SK-N-SH (cell line): ENCODE data around the gene BCAS3. TPM values are rescaled to one million over a fixed set of nuclear protein-coding genes. Genes with fewer than 3 reads are reported as not detected.

ENCODE experiments used
- CTCF ChIA-PET: fragments of 300-600, 350-600 bp; formaldehyde crosslinking; extraction: SDS; loops from one replicate; lab custom pipeline; 2021; lab: Yijun Ruan, JAX
- POLR2A ChIA-PET: fragments of 350-600 bp; sonication (Branson Sonifier 250); formaldehyde crosslinking; extraction: SDS; loops from one replicate; lab custom pipeline; 2020; ENCODE audit warnings: antibody characterized with exemption, inconsistent platforms; lab: Yijun Ruan, JAX
- DNase-seq: peaks from one replicate; pipeline ENCODE4 v3.0.0; 2012
- H2AFZ ChIP-seq: fragments of 200-600 bp; sonication (generic); 2 replicates; pipeline ENCODE4 v1.8.1; 2016; ENCODE audit warnings: antibody characterized with exemption, mild to moderate bottlenecking, low read depth
- H3F3A ChIP-seq: fragments of 200-600 bp; sonication (generic); replicated peaks from 2 replicates; pipeline ENCODE3; 2016; ENCODE audit warnings: antibody characterized with exemption, mild to moderate bottlenecking; ENCODE audit not compliant: insufficient read depth
- H3K27ac ChIP-seq, 2 experiments: fragments of 200-500 bp in 1 of 2; fragments of 200-600 bp in 1 of 2; sonication (Bioruptor generic) in 1 of 2; sonication (generic), shearing (Covaris generic) in 1 of 2; 2 replicates each; pipeline versions ENCODE4 v1.5.1 to v1.6.1; 2014 to 2016; ENCODE audit warnings: low read depth in 2 of 2, inconsistent platforms in 1 of 2, low read length in 1 of 2, mild to moderate bottlenecking in 1 of 2, mixed read lengths in 1 of 2
- H3K27me3 ChIP-seq: fragments of 200-600 bp; sonication (generic), shearing (Covaris generic); 2 replicates; pipeline ENCODE4 v1.6.1; 2016; ENCODE audit warnings: mixed run types; ENCODE audit not compliant: insufficient read depth
- H3K36me3 ChIP-seq, 2 experiments: fragments of 200-500 bp in 1 of 2; fragments of 200-600 bp in 1 of 2; sonication (Bioruptor generic) in 1 of 2; sonication (generic) in 1 of 2; replicated peaks in 1 of 2; 2 replicates each; pipeline versions ENCODE3 to v1.5.1; 2014 to 2016; ENCODE audit warnings: low read length in 1 of 2, mild to moderate bottlenecking in 1 of 2; ENCODE audit not compliant: insufficient read depth in 2 of 2, control insufficient read depth in 1 of 2
- H3K4me1 ChIP-seq, 2 experiments: fragments of 200-500 bp in 1 of 2; fragments of 200-600 bp in 1 of 2; sonication (Bioruptor generic) in 1 of 2; sonication (generic), shearing (Covaris generic) in 1 of 2; 2 replicates each; pipeline versions ENCODE4 v1.5.1 to v1.6.1; 2014 to 2016; ENCODE audit warnings: low read depth in 1 of 2, low read length in 1 of 2, mixed run types in 1 of 2; ENCODE audit not compliant: insufficient read depth in 2 of 2, control insufficient read depth in 1 of 2
- H3K4me2 ChIP-seq: fragments of 200-600 bp; sonication (generic), shearing (Covaris generic); 2 replicates; pipeline ENCODE4 v1.6.1; 2017; ENCODE audit warnings: mixed run types
- H3K4me3 ChIP-seq, 2 experiments: fragments of 200-500 bp in 1 of 2; fragments of 200-600 bp in 1 of 2; sonication (Bioruptor generic) in 1 of 2; sonication (generic), shearing (Covaris generic) in 1 of 2; 2 replicates each; pipeline versions ENCODE4 v1.5.1 to v1.8.1; 2014 to 2016; ENCODE audit warnings: low read depth in 2 of 2, inconsistent platforms in 1 of 2, low read length in 1 of 2, mild to moderate bottlenecking in 1 of 2, mixed read lengths in 1 of 2, moderate library complexity in 1 of 2
- H3K79me2 ChIP-seq: fragments of 200-600 bp; sonication (generic); 2 replicates; pipeline ENCODE4 v1.8.1; 2017; ENCODE audit warnings: mild to moderate bottlenecking; ENCODE audit not compliant: insufficient read depth
- H3K9ac ChIP-seq: fragments of 200-600 bp; sonication (generic); 2 replicates; pipeline ENCODE4 v1.6.1; 2017; ENCODE audit warnings: mixed run types
- H3K9me2 ChIP-seq: fragments of 200-600 bp; sonication (generic); 2 replicates; pipeline ENCODE4 v1.6.1; 2017; ENCODE audit warnings: mixed run types
- H3K9me3 ChIP-seq: fragments of 200-600 bp; sonication (generic); 2 replicates; pipeline ENCODE4 v1.6.1; 2017; ENCODE audit warnings: mixed run types, mild to moderate bottlenecking, moderate library complexity
- H4K20me1 ChIP-seq: fragments of 200-600 bp; sonication (generic); 2 replicates; pipeline ENCODE4 v1.6.1; 2017; ENCODE audit warnings: mild to moderate bottlenecking, mixed run types; ENCODE audit not compliant: insufficient read depth
- CTCF ChIP-seq: fragments of 200-600 bp; sonication (generic); IDR thresholded peaks from 2 replicates; pipeline ENCODE4 v1.6.1; 2017; ENCODE audit warnings: antibody characterized with exemption, mild to moderate bottlenecking, moderate library complexity
- EZH2phosphoT487 ChIP-seq: fragments of 200-600 bp; sonication (generic); IDR thresholded peaks from 2 replicates; pipeline ENCODE4 v1.6.1; 2017; ENCODE audit warnings: low read depth, mixed run types, mild to moderate bottlenecking, antibody characterized with exemption, moderate library complexity, borderline replicate concordance
- GABPA ChIP-seq: IDR thresholded peaks from 2 replicates; pipeline ENCODE4 v1.4.0; 2012; ENCODE audit warnings: low read depth, mild to moderate bottlenecking
- GATA2 ChIP-seq: sonication (generic); formaldehyde crosslinking; IDR thresholded peaks from 2 replicates; pipeline ENCODE4 v1.5.0; 2020; ENCODE audit warnings: mild to moderate bottlenecking, missing genetic modification reagents
- MXI1 ChIP-seq: IDR thresholded peaks from 2 replicates; pipeline ENCODE4 v1.6.1; 2012; ENCODE audit warnings: mild to moderate bottlenecking, low read depth, low read length, improper control_type of control experiment
- RCOR1 ChIP-seq: fragments of 150-350 bp; IDR thresholded peaks from 2 replicates; pipeline ENCODE4 v1.6.1; 2017; ENCODE audit warnings: antibody characterized with exemption, low read length
- SIN3A ChIP-seq: IDR thresholded peaks from 2 replicates; pipeline ENCODE4 v1.6.1; 2012; ENCODE audit warnings: low read depth, mild to moderate bottlenecking, low read length, moderate library complexity, borderline replicate concordance
- SMC3 ChIP-seq: IDR thresholded peaks from 2 replicates; pipeline ENCODE4 v1.6.1; 2012; ENCODE audit warnings: low read depth, low read length, improper control_type of control experiment
- WGBS: methylation state at CpG from one replicate; pipeline ENCODE4 v1.1.6; 2017; ENCODE audit warnings: low lambda C conversion rate; 5-methylcytosine and 5-hydroxymethylcytosine counted together
- polyA plus RNA-seq, 3 experiments: library from polyadenylated mRNA; depleted of rRNA; stranded (reverse); fragments of >200 nt; gene quantifications; 2 replicates each; pipeline ENCODE4 v1.2.3, GENCODE V29; 2012

Gene BCAS3
- polyA plus RNA-seq, 1 of the 3 experiments (the other 2 are of a cell fraction): 5.9 TPM

DNA sequence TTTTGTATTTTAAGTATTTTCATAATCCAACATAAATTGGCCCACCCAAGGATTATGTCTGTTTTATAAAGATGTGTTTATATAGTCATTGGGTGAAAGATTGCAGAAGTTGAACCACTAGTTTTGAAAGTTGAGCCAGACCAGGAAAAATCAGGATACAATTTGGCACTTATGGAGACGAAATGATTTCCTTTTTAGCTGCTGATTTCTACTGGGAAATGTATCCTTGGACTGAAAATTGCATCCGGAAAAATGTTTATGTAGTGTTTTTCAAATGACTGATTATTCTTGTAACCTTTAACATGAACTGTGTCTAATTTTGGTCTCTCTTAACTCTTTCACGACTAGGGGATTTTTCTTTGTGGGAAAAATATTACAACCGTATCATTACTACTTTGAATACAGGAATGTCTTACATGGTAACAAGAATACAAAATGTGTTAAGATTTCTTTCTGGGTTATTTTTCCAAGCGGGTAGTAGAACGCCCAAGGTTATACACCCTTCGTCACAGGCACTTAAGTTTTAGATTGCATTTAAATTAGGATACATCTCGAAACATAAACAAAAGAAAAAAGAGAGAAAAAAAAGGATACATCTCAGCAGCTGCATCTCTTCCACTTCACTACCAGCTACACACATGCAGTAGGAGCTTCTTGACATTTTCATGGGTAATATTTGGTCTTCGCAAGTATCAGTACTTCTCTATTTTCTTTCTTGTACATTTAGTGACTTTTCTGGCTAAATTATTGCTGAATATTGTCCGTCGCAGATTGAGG lies 449.0 kb downstream of the BCAS3 start:
- 96% methylated on average over 11 of the region's 11 CpGs for WGBS
- Histone ChIP-seq H3K9ac (no peak overlapping the region), H3F3A (no peaks in the 10 kb centered on the region), H3K36me3 (no peaks in the 10 kb centered on the region), H3K4me2 (no peak overlapping the region), H3K9me2 (no peaks in the 10 kb centered on the region), H3K4me1 (peaks cover 0 to 24% of the 10 kb centered on the region in 2 experiments; a peak in 2 of 4 replicates), H3K27me3 (no peaks in the 10 kb centered on the region), H4K20me1 (no peaks in the 10 kb centered on the region), H3K27ac (no peak overlapping the region), H3K79me2 (no peaks in the 10 kb centered on the region), H3K4me3 (no peak overlapping the region), H2AFZ (no peak overlapping the region), H3K9me3 (no peaks in the 10 kb centered on the region)
- ChIA-PET POLR2A (no interaction called here), CTCF (interaction anchor here (1.4 kb wide), 1 partner anchor 9 kb away, joined by 3 read pairs; no protein-coding TSS in a partner anchor)
- DNase-seq: no peak
- TF ChIP-seq EZH2phosphoT487 (no peak), CTCF (no peak), MXI1 (no peak), GABPA (no peak), RCOR1 (no peak), GATA2 (CRISPR knock-in tag) (no peak)

DNA sequence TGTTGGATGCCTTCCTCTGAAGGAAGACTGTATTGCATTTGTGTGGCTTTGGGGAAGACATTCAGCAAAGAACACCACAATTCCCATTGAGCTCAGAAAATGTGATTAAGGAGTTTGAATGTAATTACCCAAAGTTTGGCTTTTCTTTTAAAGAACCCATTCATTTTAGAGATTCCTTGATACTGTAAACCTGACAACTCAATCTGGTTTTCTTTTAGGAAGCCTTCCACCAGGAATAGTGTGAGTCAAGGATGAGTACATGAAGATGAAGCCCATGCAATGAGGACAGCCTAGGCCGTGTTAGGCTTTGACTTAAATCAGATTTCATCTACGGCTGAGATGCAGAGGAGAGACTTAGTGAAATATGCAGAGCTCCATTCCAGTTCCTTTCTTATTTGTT lies 450.3 kb downstream of the BCAS3 start:
- H3K9me2 ChIP-seq: no peaks in the 10 kb centered on the region
- H3K9me3 ChIP-seq: no peaks in the 10 kb centered on the region
- no peak for TF ChIP-seq SMC3
- TF ChIP-seq SIN3A: no peak
- H3K79me2 ChIP-seq: no peaks in the 10 kb centered on the region
- no peaks in the 10 kb centered on the region for H4K20me1 ChIP-seq
- no peak overlapping the region for H3K9ac ChIP-seq
- H3K4me3 ChIP-seq: no peak overlapping the region
- H3K27ac ChIP-seq: peak overlapping the region in 1 of 2 experiments; percentile 5; a peak in 2 of 4 replicates
- H3F3A ChIP-seq: no peaks in the 10 kb centered on the region
- no peak overlapping the region for H3K4me2 ChIP-seq
- peaks cover 0 to 31% of the 10 kb centered on the region in 2 experiments; a peak in 2 of 4 replicates for H3K4me1 ChIP-seq
- H2AFZ ChIP-seq: no peak overlapping the region
- H3K36me3 ChIP-seq: no peaks in the 10 kb centered on the region
- CTCF ChIA-PET: interaction anchor here (1.1 kb wide), 1 partner anchor 54 kb away, joined by 3 read pairs; no protein-coding TSS in a partner anchor
- no peak for DNase-seq
- 57% methylated on average over 2 of the region's 2 CpGs for WGBS
- H3K27me3 ChIP-seq: no peaks in the 10 kb centered on the region
- POLR2A ChIA-PET: no interaction called here
